ENCODE measurements around the gene DCST1.

GRCh38 chr1:155040358-155041093 is 6.9 kb downstream of the DCST1 start:
- TF ChIP-seq ZNF138 (CRISPR knock-in tag; conservative IDR thresholded peaks at IDR 0.05): no peak
- no peak for TF ChIP-seq SP1 (CRISPR knock-in tag; conservative IDR thresholded peaks at IDR 0.05)
- no peak for TF ChIP-seq CTCF (IDR thresholded peaks at IDR 0.05)
- no peak for TF ChIP-seq E2F4 (CRISPR knock-in tag; IDR thresholded peaks at IDR 0.05; ENCODE audit: borderline replicate concordance, low read depth)
- TF ChIP-seq ZNF263 (CRISPR knock-in tag; IDR thresholded peaks at IDR 0.05; ENCODE audit: low read depth): no peak
- TF ChIP-seq ZNF281 (CRISPR knock-in tag; IDR thresholded peaks at IDR 0.05): no peak
- no peak for TF ChIP-seq ATF2 (CRISPR knock-in tag; IDR thresholded peaks at IDR 0.05; ENCODE audit: borderline replicate concordance, low read depth)
- TF ChIP-seq EMX1 (CRISPR knock-in tag; IDR thresholded peaks at IDR 0.05): no peak
- no peak for TF ChIP-seq ZBTB21 (CRISPR knock-in tag; IDR thresholded peaks at IDR 0.05; ENCODE audit: borderline replicate concordance)
- TF ChIP-seq TP53 (CRISPR knock-in tag; IDR thresholded peaks at IDR 0.05): no peak
- no peak for TF ChIP-seq IRF2 (CRISPR knock-in tag; IDR thresholded peaks at IDR 0.05; ENCODE audit: borderline replicate concordance, low read depth)
- TF ChIP-seq MAX (CRISPR knock-in tag; IDR thresholded peaks at IDR 0.05): no peak
